Measurements from ENCODE around the gene PI4KA.

PI4KA gene

DNA sequence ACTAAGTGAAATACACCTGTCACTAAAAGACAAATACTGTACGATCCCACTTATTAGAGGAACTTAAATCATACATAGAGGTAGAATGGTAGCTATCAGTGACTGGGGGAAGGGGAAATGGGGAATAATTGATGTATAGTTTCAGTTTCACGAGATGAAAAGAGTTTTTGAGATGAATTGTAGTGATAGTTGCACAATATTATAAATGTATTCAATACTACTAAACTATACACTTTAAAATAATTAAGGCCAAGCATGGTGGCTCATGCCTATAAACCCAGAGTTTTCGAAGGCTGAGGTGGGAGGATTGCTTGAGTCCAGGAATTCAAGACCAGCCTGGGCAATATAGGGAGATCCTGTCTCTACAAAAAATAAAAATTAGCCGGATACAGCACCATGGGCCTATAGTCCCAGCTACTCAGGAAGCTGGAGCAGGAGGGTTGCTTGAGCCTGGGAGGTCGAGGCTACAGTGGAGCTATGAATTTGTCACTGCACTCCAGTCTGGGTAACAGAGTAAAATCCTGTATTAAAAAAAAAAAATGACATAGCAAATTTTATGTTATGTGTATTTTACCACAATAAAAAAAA lies 44.3 kb downstream of the PI4KA start:
- DNase-seq: no peak

DNA sequence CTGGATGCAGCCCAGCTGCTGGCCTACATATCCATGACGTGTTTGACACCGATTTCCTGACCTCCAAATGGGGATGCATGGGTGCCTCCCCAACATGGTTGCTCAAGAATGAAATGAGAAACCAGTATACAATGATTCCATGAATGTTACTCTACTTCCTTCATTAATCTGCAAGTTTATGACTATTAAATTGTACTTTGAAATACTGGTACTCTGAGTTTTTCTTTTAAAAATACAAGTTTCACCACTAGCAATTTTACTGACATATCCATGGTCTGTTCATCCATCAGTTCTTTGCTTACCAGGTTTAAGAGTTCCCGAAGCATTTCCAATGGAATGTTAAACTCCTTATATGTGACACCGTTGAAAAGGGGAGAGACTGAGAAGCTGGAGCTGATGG lies 45.6 kb downstream of the PI4KA start:
- DNase-seq: no peak

DNA sequence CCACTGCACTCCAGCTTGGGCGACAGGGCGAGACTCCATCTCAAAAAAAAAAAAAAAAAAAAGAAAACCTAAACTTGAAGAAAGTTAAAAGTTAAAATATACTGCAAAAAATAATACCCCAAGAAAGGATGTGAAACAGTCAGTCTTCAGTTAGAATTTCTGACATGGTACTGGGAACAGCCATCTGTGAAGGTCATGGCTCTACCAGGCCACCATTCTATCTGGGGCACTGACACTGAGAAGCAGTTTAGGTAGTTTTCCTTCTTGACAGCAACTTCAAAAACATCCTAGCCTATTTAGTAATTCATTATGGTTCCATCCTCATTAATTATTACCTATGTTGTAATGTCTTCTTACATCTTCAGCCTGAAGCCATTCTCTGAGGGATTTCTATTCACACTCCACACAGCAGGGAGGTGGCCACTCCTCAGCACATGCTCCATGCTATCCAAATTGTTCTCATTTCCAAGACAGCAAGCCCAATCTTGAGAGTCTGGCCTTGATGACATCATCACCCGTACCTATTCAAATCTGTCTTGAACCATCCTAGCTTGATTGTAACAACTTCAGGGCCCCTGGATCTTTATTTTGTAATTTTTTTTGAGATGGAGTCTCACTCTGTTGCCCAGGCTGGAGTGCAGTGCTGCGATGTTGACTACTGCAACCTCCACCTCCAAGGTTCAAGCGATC lies 46.5 kb downstream of the PI4KA start:
- DNase-seq: no peak

DNA sequence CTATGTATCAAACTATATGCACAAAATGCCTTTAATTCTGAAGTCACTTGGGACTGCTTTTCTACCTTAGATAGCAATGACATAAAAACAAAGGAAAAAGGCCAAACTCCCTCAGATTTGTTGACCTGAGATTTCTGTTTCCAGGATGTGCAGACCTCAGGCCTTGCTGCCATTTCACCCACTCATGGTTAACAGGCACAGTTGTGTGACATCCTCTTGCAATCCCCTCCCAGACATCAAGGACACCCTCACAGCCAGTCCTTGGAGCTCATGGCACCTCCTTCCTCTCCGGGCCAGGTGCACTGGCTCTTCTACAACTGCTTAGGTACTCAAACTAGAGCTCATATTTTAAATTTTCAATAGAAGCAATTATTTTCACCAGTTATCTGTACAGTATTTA lies 47.4 kb downstream of the PI4KA start:
- no peak for DNase-seq

DNA sequence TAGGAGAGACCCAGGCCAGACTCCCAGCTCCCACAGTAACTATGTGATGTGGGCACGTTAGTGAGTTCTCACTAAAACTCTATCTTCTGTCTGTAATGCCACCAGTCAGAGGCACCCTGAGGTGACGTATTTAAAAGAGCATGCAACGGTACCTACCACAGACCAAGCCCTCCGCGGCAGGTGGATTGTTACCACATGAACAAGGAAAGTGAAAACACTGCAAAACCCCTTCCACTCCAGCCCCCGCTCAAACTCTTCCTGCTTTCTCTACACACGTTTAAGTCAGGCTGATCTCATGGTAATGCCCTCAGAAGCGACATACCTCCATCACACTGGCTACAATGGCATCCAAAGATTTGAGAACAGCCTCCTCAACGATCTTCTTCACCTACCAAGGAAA lies 48.0 kb downstream of the PI4KA start:
- no peak for DNase-seq

DNA sequence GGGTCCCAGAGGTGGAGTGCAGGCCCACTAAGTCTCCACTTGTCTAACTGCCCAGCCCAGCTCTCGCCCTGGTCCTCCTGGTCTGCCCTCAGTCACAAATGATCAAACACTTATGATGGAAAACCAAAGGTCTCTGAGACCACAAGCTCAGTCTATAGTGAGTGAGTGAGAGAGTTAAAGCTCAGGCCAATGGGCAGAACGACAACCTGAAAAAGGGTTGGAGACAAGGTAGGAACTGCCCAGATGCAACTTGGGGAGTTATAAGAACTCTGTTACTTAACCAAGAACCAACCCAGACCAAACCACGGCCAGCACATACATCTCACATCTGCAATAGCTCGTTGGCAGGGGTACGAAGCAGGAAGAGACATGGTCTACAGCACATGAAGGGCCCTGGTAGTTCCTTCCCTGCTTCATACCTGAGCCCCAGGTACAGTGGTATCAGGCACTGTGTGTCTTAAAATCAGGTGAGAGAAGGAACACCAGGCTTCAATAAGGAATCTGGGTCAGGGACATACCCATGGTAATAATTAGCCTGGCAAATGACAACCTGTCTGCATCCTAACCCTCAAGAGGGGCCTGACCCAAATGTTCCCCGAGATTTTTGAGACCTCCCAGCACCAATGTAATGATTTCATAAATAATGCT lies 48.9 kb downstream of the PI4KA start:
- DNase-seq: no peak

DNA sequence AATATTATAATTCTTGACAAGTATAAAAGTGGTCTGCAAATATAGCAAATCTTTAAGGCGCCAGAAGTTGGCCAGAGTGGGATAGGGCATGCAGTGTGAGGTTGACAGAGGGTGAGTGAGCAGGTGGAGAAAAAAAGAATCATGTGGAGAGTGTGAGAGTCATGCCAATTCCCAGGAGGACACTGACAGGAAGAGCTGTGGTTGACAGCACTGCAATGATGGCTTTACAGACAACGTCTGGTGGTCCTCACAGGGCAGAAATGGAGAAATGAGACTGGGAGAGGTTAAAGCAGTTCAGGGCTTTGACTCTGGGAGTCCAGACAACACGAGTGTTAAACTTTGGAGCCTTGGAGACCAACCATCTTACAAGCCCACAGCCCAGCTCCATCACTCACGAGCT lies 49.8 kb downstream of the PI4KA start:
- no peak for DNase-seq

DNA sequence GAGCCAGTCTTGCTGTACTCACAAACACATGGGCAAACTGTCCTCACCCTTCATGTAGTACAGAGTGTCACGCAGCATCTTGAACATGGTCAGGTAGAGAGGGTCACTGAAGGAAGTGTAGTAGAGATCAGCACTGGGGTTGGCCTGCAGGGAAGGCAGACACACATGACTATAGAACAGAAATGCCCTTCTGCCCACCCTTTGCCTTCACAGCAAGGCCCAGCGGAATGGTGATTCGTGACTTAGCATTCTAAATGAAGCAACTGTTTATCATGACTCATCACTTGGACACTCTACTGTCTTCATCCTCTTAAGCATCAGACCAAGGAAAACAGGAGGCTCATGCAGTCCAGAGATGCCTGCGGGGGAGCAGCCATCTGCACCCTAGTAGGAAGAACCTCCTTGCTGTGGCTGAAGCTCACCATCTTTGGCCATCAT lies 51.3 kb downstream of the PI4KA start:
- DNase-seq: no peak

DNA sequence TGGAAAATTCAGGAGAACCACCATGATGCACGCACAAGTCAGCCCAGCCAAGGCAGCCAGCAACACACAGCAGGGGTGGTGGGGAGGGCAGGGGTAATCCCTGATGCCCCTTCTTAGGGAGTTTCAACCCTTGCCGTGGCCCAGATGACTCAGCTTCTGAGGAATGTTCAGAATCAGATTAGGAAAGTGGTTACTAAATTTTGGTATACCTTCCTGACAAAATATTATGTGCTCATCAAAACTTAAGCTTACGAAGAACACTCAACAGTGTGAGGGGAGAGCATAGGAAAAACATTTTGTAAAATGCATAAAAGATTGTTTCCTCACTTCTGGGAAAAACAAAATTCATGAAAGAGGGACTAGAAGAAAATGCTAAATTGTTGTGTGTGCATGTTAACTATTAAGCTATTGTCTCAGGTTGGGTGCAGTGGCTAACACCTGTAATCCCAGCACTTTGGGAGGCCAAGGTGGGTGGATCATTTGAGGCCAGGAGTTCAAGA lies 52.6 kb downstream of the PI4KA start:
- DNase-seq: no peak

DNA sequence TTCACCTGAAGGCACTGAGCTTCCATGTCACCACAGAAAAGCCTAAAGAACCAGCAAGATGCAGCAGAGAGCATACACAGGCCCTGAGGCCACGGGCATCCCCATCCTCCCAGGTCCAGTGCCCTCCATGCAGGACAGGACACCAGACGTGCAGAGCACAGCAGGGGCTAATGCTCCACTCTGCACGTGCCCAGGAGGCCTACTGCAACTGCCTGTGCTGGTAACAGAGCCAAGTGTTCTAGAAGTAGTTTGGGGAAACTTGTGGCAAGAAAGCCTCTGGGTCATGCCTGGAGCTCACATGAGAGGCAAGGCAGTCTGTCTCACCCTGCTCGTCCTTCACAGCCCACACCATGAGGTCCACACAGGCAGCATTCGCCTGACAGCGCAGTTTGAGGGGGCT lies 54.0 kb downstream of the PI4KA start:
- no peak for DNase-seq

DNA sequence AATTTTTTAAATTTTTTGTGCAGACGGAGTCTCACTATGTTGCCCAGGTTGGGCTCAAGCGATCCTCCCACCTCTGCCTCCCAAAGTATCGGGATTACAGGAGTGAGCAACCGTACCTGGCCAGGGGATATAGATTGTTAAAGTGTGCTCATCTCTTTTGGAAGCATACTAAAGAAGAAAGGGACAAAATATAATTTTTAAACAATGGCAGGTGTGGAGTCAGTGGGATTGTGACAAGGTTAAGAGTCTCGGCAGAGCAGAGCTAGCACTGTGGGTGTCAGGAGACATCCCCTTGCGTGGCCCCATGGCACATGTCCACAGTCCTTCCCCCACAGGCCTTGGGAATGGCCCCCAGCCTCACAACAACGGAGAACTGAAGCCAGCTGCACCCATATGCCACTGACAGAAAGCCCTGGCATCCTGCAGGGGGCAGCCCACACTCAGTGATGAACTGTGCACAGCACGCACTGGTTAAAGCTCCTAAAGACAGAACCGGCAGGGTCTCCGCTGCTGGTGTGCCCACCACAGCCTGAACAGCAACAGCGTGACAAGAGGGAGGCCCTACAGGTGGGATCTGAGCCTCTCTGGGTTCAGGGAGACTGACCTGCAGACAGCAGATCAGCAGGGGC lies 54.8 kb downstream of the PI4KA start:
- no peak for DNase-seq

DNA sequence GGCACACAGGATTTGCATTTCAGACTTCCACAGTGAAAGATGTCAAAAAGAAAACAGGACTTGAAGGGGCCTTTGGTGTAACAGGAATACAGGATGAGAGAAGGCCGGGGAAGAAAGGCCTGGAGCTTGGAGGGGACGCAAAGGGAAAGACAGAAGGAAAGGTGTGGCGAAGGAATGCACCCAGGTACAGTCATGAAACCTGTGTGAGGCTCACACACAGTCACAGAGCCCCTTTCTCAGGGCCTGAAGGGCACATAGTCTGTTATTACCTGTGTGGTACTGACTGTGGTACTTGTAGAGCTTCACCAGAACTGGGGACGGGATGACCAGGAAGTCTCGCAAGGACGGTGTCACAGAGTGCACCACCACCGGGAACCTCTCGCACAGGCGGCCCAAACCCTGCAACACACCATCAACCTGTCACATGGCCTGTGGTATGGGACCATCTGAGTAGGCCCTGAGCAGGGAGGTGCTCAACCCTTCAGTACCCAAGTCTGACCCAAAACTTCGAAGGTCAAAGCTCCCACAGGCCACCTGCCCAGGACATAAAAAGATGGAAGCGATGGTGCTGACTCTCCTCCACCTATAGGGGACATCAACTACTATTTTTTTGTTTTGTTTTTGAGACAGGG lies 55.6 kb downstream of the PI4KA start:
- DNase-seq: no peak

DNA sequence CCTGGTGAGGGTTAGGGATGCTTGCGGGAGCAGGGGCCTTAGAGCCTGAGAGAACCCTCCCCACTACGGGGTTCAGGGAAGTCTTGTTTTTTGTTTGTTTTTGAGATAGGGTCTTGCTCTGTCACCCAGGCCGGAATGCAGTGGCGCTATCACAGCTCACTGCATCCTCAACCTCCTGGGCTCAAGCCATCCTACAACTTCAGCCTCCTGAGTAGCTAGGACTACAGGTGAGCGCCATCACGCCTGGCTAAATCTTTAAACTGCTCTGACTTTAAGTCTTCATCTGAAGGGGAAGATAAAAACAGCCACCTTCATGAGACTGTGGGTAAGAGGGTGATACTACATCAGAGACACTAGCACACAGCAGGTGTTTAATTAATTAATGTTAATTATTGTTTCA lies 56.2 kb downstream of the PI4KA start:
- DNase-seq: no peak

DNA sequence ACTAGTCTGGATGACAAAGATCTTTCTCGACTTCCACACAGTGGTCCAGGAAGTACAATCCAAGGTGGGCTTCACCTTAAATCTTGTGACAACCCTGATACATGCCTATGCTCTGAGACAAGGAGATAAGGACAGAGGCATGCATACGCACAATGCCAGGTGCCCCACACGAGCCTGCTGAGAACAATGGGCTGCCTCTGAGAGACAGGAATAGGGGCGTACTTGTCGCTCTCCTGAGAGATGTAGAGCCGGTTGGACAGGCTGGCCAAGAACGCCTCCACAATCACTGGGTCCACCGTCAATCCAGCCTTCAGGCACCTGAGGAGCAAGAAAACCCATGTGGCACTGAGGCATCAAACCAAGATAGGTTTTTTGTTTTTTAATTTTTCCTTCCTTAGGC lies 59.2 kb downstream of the PI4KA start:
- DNase-seq: no peak

DNA sequence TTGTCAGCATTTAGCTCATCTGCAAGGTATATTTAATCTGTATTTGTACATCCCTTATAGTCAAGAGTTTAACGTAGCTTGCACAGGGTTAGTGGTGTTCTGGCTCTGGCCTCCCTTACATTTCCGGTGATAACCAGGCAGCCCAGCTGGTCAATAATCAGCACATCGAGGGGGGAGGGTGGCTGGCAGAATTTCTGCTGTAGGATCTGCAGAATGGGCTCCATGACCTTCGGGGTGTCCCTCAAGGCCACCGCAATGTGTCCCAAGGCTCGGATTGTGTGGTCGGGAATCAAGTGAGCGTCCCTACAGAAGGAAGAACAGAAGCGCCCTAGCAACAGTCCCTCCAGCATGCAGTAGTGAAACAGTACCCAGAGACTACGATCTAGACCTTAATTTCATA lies 59.6 kb downstream of the PI4KA start:
- no peak for DNase-seq

DNA sequence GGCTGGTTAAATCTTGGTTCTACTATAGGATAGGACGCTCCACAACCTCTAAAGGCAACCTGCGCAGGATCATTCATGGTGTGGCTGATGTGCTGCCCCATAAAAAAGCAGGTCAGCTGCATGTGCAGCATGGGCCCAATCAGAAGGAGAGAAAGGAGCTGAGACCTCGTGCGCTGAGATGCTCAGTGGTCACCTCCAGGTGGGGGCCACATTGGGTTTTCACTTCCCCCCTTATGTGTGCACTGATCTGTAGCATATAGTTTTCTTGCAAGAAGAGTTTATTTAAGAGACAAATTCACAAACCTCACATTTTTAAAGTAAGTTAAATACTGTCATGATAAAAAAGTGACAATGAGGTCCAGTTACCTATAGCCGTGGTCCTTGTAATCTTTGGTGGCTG lies 60.4 kb downstream of the PI4KA start:
- no peak for DNase-seq

DNA sequence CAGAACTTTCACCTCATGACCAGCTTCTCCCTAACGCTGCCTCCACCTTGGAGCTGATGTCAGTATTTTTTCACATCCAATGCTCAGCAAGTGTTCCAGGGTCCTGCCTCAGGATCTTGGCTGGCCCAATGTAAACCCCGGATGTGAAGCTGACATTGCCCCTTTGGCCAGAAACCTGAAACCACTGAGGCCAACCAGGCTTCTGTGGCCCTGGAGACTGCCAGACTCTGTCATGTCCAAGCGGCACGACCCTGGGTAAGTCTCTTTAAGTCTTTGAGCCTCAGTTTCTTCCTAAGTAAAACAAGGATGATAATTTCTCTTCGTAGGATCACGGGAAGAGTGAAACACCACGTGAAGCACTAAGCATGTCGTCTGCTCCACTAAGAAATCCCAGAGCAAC lies 61.9 kb downstream of the PI4KA start:
- DNase-seq: no peak

DNA sequence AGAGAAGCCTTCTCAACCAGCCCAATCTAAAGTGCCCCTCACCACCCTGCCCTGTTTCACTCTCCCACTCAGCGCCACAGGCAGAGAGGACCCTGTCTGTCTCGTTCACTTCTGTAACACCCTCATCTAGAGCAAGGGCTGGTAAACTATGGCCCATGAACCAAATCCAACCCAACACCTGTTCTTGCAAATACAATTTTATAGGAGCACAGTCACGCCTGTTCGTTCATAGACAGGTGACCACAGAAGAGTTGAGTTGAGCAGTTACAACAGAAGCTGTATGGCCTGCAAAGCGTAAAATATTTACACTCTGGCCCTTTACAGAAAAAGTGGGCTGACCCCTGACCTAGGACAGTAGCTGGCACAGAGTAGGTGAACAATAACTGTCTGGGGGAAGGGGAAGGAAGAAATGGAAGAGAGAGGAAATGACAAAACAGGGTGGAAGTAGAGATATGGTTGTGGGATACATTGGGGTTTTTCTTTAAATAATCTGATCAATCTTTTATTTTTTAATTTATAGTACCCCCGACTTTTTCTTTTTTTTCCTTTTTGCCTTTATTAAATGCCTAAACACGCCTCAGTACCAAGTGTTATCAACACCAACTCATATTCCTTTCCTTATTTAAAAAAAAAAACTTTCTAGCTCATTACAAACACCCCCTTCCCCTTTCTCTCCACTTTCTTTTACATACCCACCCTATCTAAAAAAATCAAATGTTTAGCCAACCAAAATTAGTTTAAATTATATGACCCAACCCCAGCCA lies 63.8 kb downstream of the PI4KA start:
- no peak for DNase-seq

DNA sequence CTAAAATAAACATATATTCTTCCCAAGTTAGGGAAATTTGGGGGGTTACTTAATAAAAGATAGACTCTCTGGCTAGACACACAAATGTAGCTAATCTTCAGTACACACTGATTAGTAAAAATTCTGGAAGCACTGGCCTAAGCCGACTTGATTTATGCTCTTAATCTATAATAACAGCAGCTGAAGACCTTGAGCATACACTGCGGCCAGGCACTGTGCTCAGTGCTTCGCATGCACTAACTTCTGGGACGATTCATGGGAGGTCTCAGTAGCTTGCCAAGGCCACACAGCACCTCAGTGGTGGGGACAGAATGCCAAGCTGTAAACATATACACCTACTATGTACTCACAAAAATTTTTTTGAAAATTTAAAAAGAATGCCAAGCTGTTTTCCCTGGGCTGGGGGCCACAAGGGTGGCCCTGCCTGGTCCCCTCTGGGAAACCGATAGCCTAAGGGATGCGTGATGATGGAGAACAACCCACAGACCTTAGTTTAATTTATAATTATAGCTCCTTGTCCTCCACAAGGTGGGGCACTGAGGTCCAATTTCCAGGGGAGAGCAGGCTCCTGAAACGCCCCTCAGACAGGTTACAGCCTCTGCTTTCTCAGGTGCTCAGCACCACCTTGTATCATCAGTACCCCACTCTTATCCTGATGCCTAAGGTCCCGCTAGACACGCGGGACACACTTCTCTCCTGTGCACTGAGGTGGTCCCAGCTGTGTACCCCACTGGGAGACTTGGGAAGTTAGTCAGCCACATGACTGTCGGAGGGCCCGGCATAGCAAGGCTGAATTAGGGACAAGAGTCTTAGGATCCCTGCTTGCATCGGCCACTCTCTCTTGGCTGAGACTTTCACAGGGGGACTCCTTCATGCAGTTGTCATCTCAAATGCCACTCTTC lies 64.6 kb downstream of the PI4KA start:
- DNase-seq: no peak

DNA sequence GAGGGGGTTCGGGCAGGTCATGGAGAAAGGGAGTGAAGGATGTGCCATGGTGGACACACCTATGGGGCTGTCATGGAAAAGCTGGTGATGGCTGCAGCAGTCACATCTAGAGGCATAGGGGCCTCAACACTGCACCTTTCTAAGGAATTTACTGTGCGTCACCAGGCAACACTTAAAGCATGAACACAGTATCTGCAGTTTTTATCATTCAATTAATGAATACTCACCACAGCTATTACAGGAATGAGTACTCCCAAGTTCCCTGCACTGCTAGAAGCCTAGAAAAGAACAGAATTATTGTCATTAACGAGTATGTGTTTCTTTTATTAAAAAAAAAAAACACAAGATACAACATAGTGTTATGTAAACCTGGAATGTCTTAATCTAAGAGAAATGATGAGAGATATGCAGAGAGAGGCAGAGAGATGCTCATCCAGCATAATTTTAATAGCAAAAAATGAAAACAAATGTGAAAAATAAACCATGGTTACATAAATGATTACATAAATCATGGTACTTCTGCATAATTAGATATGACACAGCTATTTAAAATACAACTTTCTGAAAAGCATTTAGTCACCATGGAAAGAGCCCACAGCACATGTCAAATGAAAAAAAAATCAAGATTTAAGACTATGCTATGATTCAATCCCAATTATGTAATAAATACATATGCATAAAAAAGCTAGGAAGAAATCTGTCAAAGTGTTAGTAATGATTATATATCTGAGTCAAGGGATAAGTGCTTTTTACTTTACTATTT lies 65.5 kb downstream of the PI4KA start:
- DNase-seq: no peak
